Measurements from ENCODE around the gene ZNHIT2. TPM values are rescaled to one million over a fixed set of nuclear protein-coding genes. Genes with fewer than 3 reads are reported as not detected.
"Not testable (repeated sequence)": the region's sequence is repeated elsewhere in the genome, so short reads cannot be mapped to it uniquely, and the experiment has no call there.

The ZNHIT2 gene
- total RNA-seq, 6 experiments from 2014 or later = 9.3 to 13.6 (median 11.1) TPM

DNA sequence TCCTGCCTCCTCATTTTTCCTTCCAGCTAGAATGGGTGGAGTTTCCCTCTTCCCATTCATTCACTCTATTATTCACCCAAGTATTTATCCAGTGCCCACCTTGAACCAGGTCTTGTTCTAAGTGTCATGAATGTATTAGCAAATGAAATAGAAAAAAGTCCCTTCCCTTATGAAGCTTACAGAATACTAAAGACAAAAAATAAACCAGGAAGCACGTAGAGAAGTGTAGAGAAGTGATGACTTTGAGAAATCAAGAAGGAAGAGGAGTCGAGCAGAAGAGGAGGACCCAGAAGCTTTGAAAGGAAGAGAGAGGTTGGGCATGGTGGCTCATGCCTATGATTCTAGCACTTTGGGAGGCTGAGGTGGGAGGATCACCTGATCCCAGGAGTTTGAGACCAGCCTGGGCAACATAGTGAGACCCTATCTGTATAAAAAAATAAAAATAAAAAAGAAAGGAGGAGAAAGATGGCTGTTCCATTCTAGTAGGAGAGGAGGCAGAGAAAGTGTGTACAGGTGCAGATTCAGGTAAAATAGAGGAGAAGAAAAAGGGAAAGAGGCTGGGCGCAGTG lies 33.9 kb upstream of the ZNHIT2 start:
- H3K27me3 Mint-ChIP-seq (ENCODE audit: insufficient read depth) = peaks cover 8% of the 10 kb centered on the region
- no peak overlapping the region for H3K27ac Mint-ChIP-seq
- H3K4me3 Mint-ChIP-seq = no peak overlapping the region

DNA sequence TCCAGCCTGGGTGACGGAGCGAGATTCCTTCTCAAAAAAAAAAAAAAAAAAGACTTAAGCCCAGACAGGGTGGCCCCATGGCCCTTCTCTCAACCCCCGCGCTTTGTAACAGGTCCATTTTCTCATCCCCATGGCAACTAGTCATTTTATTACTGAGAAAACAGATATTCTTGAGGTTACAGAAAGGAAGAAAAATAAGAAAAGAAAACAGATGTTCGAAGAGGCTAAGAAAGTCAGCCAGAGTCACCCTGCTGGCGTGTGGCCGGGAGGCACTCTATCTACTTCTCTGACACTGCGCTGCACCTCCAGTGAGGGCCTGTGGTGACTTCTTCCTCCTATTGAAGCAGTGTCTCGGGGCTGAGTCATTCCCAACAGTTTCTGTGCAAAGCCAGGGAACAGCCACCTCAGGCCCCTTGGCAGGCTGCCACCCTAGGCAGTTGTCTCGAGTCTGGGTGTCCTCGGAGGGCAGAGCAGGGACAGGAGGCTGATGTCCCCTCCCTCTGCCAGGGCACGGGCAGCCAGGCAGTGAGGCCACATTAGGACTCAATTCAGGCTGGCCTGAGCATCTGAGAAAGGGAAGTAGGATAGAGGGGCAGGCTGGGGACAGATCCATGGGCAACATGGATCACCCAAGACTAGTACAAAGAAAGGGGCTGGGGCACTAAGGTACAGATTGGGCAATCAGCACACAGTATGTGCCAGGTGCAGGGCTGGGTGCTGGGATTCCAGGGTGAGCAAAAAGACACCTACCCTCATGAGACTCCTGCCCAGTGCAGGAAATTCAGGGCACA lies 33.2 kb upstream of the ZNHIT2 start:
- peaks cover 36% of the 10 kb centered on the region for H3K4me1 Mint-ChIP-seq (ENCODE audit: low read depth)
- H3K9me3 Mint-ChIP-seq = no peaks in the 10 kb centered on the region
- DNase-seq = peak; percentile 95
- H3K27ac Mint-ChIP-seq = peak overlapping the region; percentile 85
- peak overlapping the region; percentile 78 for H3K4me3 Mint-ChIP-seq
- peaks cover 15% of the 10 kb centered on the region for H3K27me3 Mint-ChIP-seq (ENCODE audit: insufficient read depth)
- TF ChIP-seq, protein P1, sequence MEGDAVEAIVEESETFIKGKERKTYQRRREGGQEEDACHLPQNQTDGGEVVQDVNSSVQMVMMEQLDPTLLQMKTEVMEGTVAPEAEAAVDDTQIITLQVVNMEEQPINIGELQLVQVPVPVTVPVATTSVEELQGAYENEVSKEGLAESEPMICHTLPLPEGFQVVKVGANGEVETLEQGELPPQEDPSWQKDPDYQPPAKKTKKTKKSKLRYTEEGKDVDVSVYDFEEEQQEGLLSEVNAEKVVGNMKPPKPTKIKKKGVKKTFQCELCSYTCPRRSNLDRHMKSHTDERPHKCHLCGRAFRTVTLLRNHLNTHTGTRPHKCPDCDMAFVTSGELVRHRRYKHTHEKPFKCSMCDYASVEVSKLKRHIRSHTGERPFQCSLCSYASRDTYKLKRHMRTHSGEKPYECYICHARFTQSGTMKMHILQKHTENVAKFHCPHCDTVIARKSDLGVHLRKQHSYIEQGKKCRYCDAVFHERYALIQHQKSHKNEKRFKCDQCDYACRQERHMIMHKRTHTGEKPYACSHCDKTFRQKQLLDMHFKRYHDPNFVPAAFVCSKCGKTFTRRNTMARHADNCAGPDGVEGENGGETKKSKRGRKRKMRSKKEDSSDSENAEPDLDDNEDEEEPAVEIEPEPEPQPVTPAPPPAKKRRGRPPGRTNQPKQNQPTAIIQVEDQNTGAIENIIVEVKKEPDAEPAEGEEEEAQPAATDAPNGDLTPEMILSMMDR (IDR thresholded peaks at IDR 0.05) = no peak
- no peaks in the 10 kb centered on the region for H3K36me3 Mint-ChIP-seq (ENCODE audit: low read depth)

More for the DNA sequence above, 33.9 kb upstream of the ZNHIT2 start:
- Mint-ChIP-seq H3K4me1 (ENCODE audit: low read depth) (peaks cover 36% of the 10 kb centered on the region), H3K9me3 (no peaks in the 10 kb centered on the region), H3K36me3 (ENCODE audit: low read depth) (no peaks in the 10 kb centered on the region)
- no peak for DNase-seq
- TF ChIP-seq, protein P1 (IDR thresholded peaks at IDR 0.05) = no peak

DNA sequence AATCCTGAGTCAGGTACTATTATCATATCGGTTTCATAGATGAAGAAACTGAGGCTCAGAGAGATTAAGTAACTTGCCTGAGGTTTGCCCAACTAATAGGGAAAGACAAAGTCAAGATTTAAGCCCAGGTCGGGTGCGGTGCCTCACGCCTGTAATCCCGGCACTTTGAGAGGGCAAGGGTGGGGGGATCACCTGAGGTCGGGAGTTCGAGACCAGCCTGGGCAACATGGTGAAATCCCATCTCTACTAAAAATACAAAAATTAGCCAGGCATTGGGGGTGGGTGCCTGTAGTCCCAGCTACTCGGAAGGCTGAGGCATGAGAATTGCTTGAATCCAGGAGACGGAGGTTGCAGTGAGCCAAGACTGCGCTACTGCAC lies 32.6 kb upstream of the ZNHIT2 start:
- H3K27ac Mint-ChIP-seq = peak overlapping the region; percentile 85
- not testable (repeated sequence) for DNase-seq; H3K36me3 Mint-ChIP-seq (ENCODE audit: low read depth); H3K9me3 Mint-ChIP-seq
- H3K4me1 Mint-ChIP-seq (ENCODE audit: low read depth) = peaks cover 36% of the 10 kb centered on the region
- H3K27me3 Mint-ChIP-seq (ENCODE audit: insufficient read depth) = peaks cover 16% of the 10 kb centered on the region
- H3K4me3 Mint-ChIP-seq = peak overlapping the region; percentile 78

DNA sequence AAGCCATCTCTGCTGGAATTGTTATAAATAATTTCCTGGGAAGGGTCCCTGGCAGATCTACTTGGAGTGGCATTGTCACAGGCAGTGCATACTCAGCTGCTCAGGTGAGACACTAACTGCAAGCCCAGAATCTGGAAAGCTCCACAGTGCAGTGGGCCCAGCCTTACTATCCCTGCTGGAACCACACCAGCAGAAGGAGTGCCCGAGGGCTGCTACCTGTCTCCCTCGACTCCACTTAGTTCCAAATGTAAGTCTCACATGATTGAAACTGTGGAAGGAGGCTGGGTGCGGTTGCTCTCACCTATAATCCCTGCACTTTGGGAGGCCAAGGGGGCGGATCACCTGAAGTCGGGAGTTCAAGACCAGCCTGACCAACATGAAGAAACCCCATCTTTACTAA lies 31.2 kb upstream of the ZNHIT2 start:
- TF ChIP-seq, protein P1 (IDR thresholded peaks at IDR 0.05) = no peak
- Mint-ChIP-seq H3K36me3 (ENCODE audit: low read depth) (no peaks in the 10 kb centered on the region), H3K27me3 (ENCODE audit: insufficient read depth) (peaks cover 20% of the 10 kb centered on the region), H3K4me1 (ENCODE audit: low read depth) (peaks cover 36% of the 10 kb centered on the region), H3K9me3 (no peaks in the 10 kb centered on the region), H3K27ac (no peak overlapping the region), H3K4me3 (no peak overlapping the region)
- DNase-seq = no peak

DNA sequence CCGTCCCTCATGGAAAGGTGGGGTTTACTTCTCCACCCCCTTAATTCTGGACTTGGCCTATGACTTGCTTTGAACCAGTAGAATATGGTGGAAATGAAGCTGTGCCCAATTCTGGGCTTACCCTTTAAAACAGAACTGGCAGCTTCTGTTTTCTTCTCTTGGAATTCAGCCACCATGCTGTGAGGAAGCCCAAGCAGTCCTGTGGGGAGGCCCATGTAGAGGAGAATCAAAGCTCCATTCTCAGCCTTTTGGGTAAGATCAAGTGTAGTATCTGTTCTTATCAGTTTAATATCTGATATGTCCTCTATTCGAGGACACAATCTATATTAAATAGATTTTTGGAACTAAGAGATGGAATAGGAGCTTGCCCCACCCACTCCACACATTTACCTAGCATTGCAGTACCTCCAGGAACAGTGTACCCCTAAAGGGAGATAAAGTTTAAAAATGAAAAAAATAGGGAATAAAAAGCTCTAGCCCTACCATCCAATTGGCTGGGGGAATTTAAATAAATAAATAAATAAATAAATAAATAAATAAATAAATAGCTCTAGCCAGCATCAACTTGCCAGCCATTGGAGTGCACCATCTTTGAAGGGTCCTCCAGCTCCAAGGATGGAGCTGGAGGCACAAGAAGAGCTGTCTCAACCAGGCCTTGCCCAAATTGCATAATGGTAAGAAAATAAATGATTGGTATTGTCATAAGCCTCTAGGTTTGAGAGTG lies 30.0 kb upstream of the ZNHIT2 start:
- no peak overlapping the region for H3K4me3 Mint-ChIP-seq
- no peaks in the 10 kb centered on the region for H3K9me3 Mint-ChIP-seq
- TF ChIP-seq, protein P1 (IDR thresholded peaks at IDR 0.05) = no peak
- no peak for DNase-seq
- H3K4me1 Mint-ChIP-seq (ENCODE audit: low read depth) = peaks cover 28% of the 10 kb centered on the region
- no peaks in the 10 kb centered on the region for H3K36me3 Mint-ChIP-seq (ENCODE audit: low read depth)
- H3K27ac Mint-ChIP-seq = no peak overlapping the region
- H3K27me3 Mint-ChIP-seq (ENCODE audit: insufficient read depth) = peaks cover 25% of the 10 kb centered on the region
